Naive thymus-derived CD4-positive, alpha-beta T cell (primary cell): ENCODE results near the gene BCR. TPM values are rescaled to one million over a fixed set of nuclear protein-coding genes. Genes with fewer than 3 reads are reported as not detected.

ENCODE experiments used
- ATAC-seq: fragments of 150-1000 bp; cut with Tn5 transposase; 2 replicates; pipeline ENCODE4 v1.10.0; 2021; ENCODE audit warnings: mild to moderate bottlenecking, moderate library complexity
- CTCF ChIA-PET: fragments of 350-600 bp; sonication (Branson Sonifier 250); formaldehyde crosslinking; loops from one replicate; lab custom pipeline; 2021; ENCODE audit warnings: antibody characterized with exemption; lab: Charles Lee
- POLR2A ChIA-PET: fragments of 350-600 bp; sonication (Branson Sonifier 250); formaldehyde crosslinking; loops from one replicate; lab custom pipeline; 2021; ENCODE audit warnings: antibody characterized with exemption, inconsistent platforms; lab: Charles Lee
- DNase-seq, 9 donors: peaks; one replicate each; pipeline versions ENCODE4 v3.0.0 to v3.0.0-alpha.2; 2020 to 2022; ENCODE audit warnings: mixed read lengths in 1 of 9
- H3K27ac ChIP-seq: one replicate; pipeline ENCODE4 v1.7.0; 2013; ENCODE audit warnings: mild to moderate bottlenecking, low read depth, low read length, moderate library complexity
- H3K27me3 ChIP-seq, 2 donors: one replicate each; pipeline ENCODE4 v1.7.0; 2013; ENCODE audit warnings: low read length in 2 of 2, mild to moderate bottlenecking in 2 of 2, moderate library complexity in 2 of 2; ENCODE audit not compliant: control insufficient read depth in 2 of 2, insufficient read depth in 2 of 2
- H3K36me3 ChIP-seq, 3 experiments: 1 replicate in 2 of 3; 2 replicates in 1 of 3; pipeline ENCODE4 v1.7.0; 2013; ENCODE audit warnings: low read length in 3 of 3, mild to moderate bottlenecking in 3 of 3, moderate library complexity in 1 of 3; ENCODE audit not compliant: insufficient read depth in 3 of 3, control insufficient read depth in 2 of 3
- H3K4me1 ChIP-seq, 2 donors: one replicate each; pipeline ENCODE4 v1.7.0; 2013; ENCODE audit warnings: low read length in 2 of 2, mild to moderate bottlenecking in 2 of 2, moderate library complexity in 1 of 2; ENCODE audit not compliant: control insufficient read depth in 2 of 2, insufficient read depth in 2 of 2
- H3K4me3 ChIP-seq: 2 replicates; pipeline ENCODE4 v1.7.0; 2013; ENCODE audit warnings: mild to moderate bottlenecking, low read length
- H3K9me3 ChIP-seq, 3 experiments: 1 replicate in 2 of 3; 2 replicates in 1 of 3; pipeline ENCODE4 v1.7.0; 2013; ENCODE audit warnings: low read length in 3 of 3; ENCODE audit not compliant: control insufficient read depth in 2 of 3
- H3K27ac Mint-ChIP-seq, 9 donors: one replicate each; pipeline ENCODE4 v1.8.0; 2020 to 2022; ENCODE audit warnings: mixed read lengths in 9 of 9, mild to moderate bottlenecking in 8 of 9, moderate library complexity in 5 of 9, inconsistent platforms in 2 of 9
- H3K27me3 Mint-ChIP-seq, 5 donors: one replicate each; pipeline ENCODE4 v1.8.0; 2021 to 2022; ENCODE audit warnings: mixed read lengths in 5 of 5, mild to moderate bottlenecking in 1 of 5
- H3K36me3 Mint-ChIP-seq, 5 donors: one replicate each; pipeline ENCODE4 v1.8.0; 2020 to 2022; ENCODE audit warnings: mixed read lengths in 5 of 5, mild to moderate bottlenecking in 3 of 5, inconsistent platforms in 1 of 5
- H3K4me1 Mint-ChIP-seq, 7 donors: one replicate each; pipeline ENCODE4 v1.8.0; 2020 to 2022; ENCODE audit warnings: mixed read lengths in 7 of 7, mild to moderate bottlenecking in 3 of 7, inconsistent platforms in 1 of 7
- H3K4me3 Mint-ChIP-seq, 10 donors: one replicate each; pipeline ENCODE4 v1.8.0; 2020 to 2022; ENCODE audit warnings: mild to moderate bottlenecking in 10 of 10, mixed read lengths in 10 of 10, moderate library complexity in 6 of 10, inconsistent platforms in 2 of 10
- H3K9me3 Mint-ChIP-seq, 11 donors: one replicate each; pipeline ENCODE4 v1.8.0; 2020 to 2022; ENCODE audit warnings: mixed read lengths in 11 of 11, mild to moderate bottlenecking in 4 of 11, inconsistent platforms in 1 of 11, moderate library complexity in 1 of 11
- intact Hi-C, 2 donors: fragments of 100-400 bp; cut with micrococcal nuclease; formaldehyde crosslinking; loops; one replicate each; pipeline ENCODE4 v1.15.1; 2023
- polyA plus RNA-seq, 2 donors: library from polyadenylated mRNA; unstranded; fragments of 300-500 nt; fragmentation: Illumina TruSeq; gene quantifications; one replicate each; pipeline ENCODE4 v1.2.3, GENCODE V29; 2021
- total RNA-seq, 6 experiments: library from RNA in 5 of 6; stranded (reverse) in 5 of 6; gene quantifications; 1 replicate in 5 of 6; 2 replicates in 1 of 6; pipeline ENCODE4 v1.2.3 and lab custom pipeline; 2021 to 2026

The BCR gene
- total and polyA plus RNA-seq, 7 experiments from 2014 or later = 6.1 to 103 (median 83.8) TPM

DNA sequence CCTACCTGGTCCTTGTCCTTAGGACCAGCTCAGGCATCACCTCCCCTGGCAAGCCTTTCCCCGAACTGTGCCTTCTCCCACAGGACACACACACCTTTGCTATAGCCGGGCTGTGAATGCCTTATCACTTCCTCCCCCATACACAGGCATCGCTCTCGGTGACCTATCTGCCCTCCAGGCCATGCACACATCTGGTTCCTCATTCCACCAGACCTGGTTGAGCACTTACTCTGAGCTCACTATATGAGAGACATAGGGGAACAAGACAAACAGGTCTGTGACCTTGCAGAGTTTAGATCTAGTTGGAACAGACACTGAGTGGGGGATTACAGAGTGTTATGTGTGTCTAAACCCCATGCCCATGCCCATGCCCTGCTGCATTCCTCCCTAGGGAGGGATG is 3.1 kb upstream of the BCR start:
- H3K36me3 Mint-ChIP-seq = peaks cover 0 to 16% (median 0%) of the 10 kb centered on the region in 5 donors
- CTCF ChIA-PET = interaction anchor here (1.2 to 6.8 kb wide), 8 partner anchors 8 to 209 kb away, joined by 3 to 69 read pairs (median 6); partner anchors contain the start of gene RAB36
- peaks cover 0 to 14% (median 0%) of the 10 kb centered on the region in 11 donors for H3K9me3 Mint-ChIP-seq
- Histone ChIP-seq H3K36me3 (no peaks in the 10 kb centered on the region), H3K4me3 (no peak overlapping the region), H3K4me1 (peaks cover 16 to 35% of the 10 kb centered on the region in 2 donors), H3K9me3 (no peaks in the 10 kb centered on the region), H3K27ac (no peak overlapping the region), H3K27me3 (no peaks in the 10 kb centered on the region)
- intact Hi-C loops = no loop called here
- H3K27ac Mint-ChIP-seq = peak overlapping the region in 2 of 9 donors; percentile 2 to 86
- H3K4me3 Mint-ChIP-seq = peak overlapping the region in 1 of 10 donors; percentile 39
- POLR2A ChIA-PET = interaction anchor here (0.7 to 2.1 kb wide), 2 partner anchors 90 to 105 kb away, joined by 3 to 8 read pairs; no protein-coding TSS in a partner anchor
- ATAC-seq (no peak), DNase-seq (no peak)
- H3K4me1 Mint-ChIP-seq = peaks cover 30 to 42% (median 36%) of the 10 kb centered on the region in 7 donors
- peaks cover 0 to 2% (median 0%) of the 10 kb centered on the region in 5 donors for H3K27me3 Mint-ChIP-seq

DNA sequence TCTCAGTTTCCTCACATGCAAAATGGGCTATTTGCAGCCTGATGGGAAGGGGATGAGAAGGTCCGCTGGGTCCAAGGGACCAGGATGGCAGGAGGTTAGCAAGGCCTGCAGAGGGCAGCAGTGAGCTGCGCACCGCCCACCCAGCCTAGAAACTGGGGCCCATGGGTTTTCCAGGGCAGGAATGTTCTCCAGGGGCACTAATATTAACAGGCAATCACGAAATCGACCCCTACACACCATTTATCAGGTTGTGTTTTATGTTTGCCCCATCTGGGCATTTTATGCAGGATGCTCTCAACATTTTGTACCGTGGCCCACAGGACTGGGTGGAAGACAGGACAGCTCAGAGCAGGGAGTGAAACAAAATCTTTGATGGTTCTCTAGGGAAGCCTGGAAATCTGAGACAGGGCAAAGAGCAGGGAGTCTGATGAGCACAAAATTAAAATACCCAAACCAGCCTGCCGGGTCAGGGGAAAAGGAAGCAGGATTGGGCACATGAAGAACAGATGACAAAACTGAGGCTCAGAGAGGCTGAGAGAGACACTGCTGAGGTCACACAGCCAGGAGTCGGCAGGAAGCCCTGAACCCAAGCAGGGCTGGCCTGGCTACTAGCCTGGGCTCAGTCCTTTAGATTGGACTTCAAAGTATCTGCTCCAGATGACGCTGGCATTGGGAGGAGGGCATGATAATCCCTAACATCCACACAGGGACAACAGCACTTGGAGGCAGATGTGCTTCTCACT is 1.6 kb upstream of the BCR start:
- Mint-ChIP-seq H3K4me3 (peak overlapping the region; percentile 70 to 90 (median 80)), H3K4me1 (peaks cover 43 to 57% (median 51%) of the 10 kb centered on the region in 7 donors), H3K27me3 (peaks cover 0 to 2% (median 0%) of the 10 kb centered on the region in 5 donors), H3K36me3 (peaks cover 0 to 28% (median 6%) of the 10 kb centered on the region in 5 donors), H3K9me3 (peaks cover 0 to 14% (median 0%) of the 10 kb centered on the region in 11 donors), H3K27ac (peak overlapping the region; percentile 56 to 95 (median 82))
- H3K4me3 ChIP-seq = no peak overlapping the region
- ChIA-PET CTCF (interaction anchor here (0.7 to 6.8 kb wide), 14 partner anchors 10 to 209 kb away, joined by 3 to 69 read pairs (median 4); no protein-coding TSS in a partner anchor), POLR2A (interaction anchor here (0.6 to 2.1 kb wide), 2 partner anchors 86 to 103 kb away, joined by 6 to 8 read pairs; no protein-coding TSS in a partner anchor)
- H3K9me3 ChIP-seq = no peaks in the 10 kb centered on the region
- ATAC-seq (peak; percentile 54), DNase-seq (peak in 8 of 9 donors; percentile 38 to 76 (median 62))
- no peaks in the 10 kb centered on the region for H3K36me3 ChIP-seq
- intact Hi-C loops = loop anchor here (1.0 to 2.0 kb wide), 4 partner anchors 103 to 208 kb away; no protein-coding TSS in a partner anchor
- H3K4me1 ChIP-seq = peaks cover 22 to 39% of the 10 kb centered on the region in 2 donors
- no peak overlapping the region for H3K27ac ChIP-seq
- H3K27me3 ChIP-seq = no peaks in the 10 kb centered on the region

DNA sequence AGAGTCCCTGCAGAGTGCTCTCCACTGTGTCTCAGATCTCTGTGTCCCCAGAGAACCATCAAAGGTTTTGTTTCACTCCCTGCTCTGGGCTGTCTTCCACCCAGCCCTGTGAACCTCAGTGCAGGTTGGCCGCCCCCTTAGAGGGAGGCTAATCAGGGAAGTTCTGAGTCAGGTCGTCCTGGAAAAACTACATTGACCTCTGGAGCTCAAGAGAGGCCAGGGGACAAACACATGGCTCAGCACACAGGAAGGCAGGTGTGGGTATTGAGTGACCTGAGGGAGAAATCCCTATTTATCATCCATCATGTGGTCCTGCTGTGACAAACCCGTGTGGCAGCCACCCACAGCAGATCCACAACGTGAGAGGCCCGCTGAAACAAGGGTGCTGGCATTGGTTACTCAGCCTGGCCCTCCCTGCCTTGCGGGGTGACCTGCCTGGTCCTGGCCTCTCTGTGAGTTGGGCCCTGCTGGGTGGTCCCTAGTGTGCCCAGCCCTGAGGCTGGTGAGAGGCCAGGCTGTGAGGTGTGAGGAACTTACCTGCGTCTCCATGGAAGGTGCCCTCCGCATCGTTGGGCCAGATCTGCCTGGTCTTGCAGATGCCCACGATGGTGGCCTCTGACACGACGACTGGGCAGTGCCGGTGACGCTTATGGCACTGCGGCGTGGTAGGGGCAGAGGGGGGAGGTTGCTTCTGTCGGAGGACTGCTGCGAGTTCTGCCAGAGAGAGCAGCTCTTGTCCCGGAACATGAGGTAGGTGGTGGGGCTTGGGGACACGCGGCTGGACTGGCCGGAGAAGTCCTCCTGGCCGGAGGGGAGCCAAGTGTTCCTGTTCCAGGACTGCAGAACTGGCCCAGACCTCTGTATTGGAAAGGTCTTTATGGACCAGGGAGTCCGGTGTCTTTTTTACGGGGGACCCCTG is 669 bp upstream of the BCR start:
- no peaks in the 10 kb centered on the region for H3K9me3 ChIP-seq
- intact Hi-C loops = loop anchor here (1.0 to 10.0 kb wide), 7 partner anchors 37 to 345 kb away; no protein-coding TSS in a partner anchor
- CTCF ChIA-PET = interaction anchor here (0.7 to 6.8 kb wide), 6 partner anchors 21 to 106 kb away, joined by 3 to 69 read pairs (median 3); partner anchors contain the start of gene RAB36
- Mint-ChIP-seq H3K27ac (peak overlapping the region in 8 of 9 donors; percentile 65 to 91 (median 81)), H3K27me3 (peaks cover 0 to 2% (median 0%) of the 10 kb centered on the region in 5 donors), H3K9me3 (peaks cover 0 to 14% (median 0%) of the 10 kb centered on the region in 11 donors), H3K36me3 (peaks cover 0 to 31% (median 8%) of the 10 kb centered on the region in 5 donors), H3K4me1 (peaks cover 48 to 62% (median 56%) of the 10 kb centered on the region in 7 donors), H3K4me3 (peak overlapping the region; percentile 70 to 90 (median 82))
- H3K27ac ChIP-seq = peak overlapping the region; percentile 65
- POLR2A ChIA-PET = interaction anchor here (1.2 to 2.3 kb wide), 4 partner anchors 37 to 99 kb away, joined by 3 to 15 read pairs (median 4); no protein-coding TSS in a partner anchor
- peak in 3 of 9 donors; percentile 12 to 28 (median 24) for DNase-seq
- peak overlapping the region; percentile 53 for H3K4me3 ChIP-seq
- no peaks in the 10 kb centered on the region for H3K27me3 ChIP-seq
- ATAC-seq = no peak
- no peaks in the 10 kb centered on the region for H3K36me3 ChIP-seq
- H3K4me1 ChIP-seq = peaks cover 30 to 48% of the 10 kb centered on the region in 2 donors

DNA sequence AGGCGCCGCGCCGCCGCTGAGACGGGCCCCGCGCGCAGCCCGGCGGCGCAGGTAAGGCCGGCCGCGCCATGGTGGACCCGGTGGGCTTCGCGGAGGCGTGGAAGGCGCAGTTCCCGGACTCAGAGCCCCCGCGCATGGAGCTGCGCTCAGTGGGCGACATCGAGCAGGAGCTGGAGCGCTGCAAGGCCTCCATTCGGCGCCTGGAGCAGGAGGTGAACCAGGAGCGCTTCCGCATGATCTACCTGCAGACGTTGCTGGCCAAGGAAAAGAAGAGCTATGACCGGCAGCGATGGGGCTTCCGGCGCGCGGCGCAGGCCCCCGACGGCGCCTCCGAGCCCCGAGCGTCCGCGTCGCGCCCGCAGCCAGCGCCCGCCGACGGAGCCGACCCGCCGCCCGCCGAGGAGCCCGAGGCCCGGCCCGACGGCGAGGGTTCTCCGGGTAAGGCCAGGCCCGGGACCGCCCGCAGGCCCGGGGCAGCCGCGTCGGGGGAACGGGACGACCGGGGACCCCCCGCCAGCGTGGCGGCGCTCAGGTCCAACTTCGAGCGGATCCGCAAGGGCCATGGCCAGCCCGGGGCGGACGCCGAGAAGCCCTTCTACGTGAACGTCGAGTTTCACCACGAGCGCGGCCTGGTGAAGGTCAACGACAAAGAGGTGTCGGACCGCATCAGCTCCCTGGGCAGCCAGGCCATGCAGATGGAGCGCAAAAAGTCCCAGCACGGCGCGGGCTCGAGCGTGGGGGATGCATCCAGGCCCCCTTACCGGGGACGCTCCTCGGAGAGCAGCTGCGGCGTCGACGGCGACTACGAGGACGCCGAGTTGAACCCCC is 798 bp downstream of the BCR start:
- H3K4me3 ChIP-seq = peak overlapping the region; percentile 61
- peaks cover 0 to 2% (median 0%) of the 10 kb centered on the region in 5 donors for H3K27me3 Mint-ChIP-seq
- intact Hi-C loops = loop anchor here (1.0 to 10.0 kb wide), 6 partner anchors 36 to 344 kb away; no protein-coding TSS in a partner anchor
- H3K27ac Mint-ChIP-seq = peak overlapping the region in 8 of 9 donors; percentile 82 to 95 (median 90)
- H3K27ac ChIP-seq = peak overlapping the region; percentile 74
- ChIA-PET CTCF (interaction anchor here (0.7 to 1.8 kb wide), 3 partner anchors 61 to 101 kb away, joined by 3 to 9 read pairs (median 5); no protein-coding TSS in a partner anchor), POLR2A (interaction anchor here (0.6 to 2.9 kb wide), 7 partner anchors 27 to 101 kb away, joined by 3 to 15 read pairs (median 4); no protein-coding TSS in a partner anchor)
- no peaks in the 10 kb centered on the region for H3K27me3 ChIP-seq
- no peaks in the 10 kb centered on the region for H3K36me3 ChIP-seq
- DNase-seq (peak; percentile 19 to 50 (median 46)), ATAC-seq (peak; percentile 2)
- H3K4me1 ChIP-seq = peaks cover 37 to 46% of the 10 kb centered on the region in 2 donors
- peak overlapping the region; percentile 90 to 96 (median 94) for H3K4me3 Mint-ChIP-seq
- peaks cover 0 to 10% (median 0%) of the 10 kb centered on the region in 11 donors for H3K9me3 Mint-ChIP-seq
- peaks cover 54 to 68% (median 64%) of the 10 kb centered on the region in 7 donors for H3K4me1 Mint-ChIP-seq
- no peaks in the 10 kb centered on the region for H3K9me3 ChIP-seq
- peaks cover 0 to 33% (median 13%) of the 10 kb centered on the region in 5 donors for H3K36me3 Mint-ChIP-seq

DNA sequence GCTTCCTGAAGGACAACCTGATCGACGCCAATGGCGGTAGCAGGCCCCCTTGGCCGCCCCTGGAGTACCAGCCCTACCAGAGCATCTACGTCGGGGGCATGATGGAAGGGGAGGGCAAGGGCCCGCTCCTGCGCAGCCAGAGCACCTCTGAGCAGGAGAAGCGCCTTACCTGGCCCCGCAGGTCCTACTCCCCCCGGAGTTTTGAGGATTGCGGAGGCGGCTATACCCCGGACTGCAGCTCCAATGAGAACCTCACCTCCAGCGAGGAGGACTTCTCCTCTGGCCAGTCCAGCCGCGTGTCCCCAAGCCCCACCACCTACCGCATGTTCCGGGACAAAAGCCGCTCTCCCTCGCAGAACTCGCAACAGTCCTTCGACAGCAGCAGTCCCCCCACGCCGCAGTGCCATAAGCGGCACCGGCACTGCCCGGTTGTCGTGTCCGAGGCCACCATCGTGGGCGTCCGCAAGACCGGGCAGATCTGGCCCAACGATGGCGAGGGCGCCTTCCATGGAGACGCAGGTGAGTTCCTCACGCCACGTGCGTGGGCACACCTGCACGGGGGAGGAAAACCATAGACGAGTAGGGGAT is 1.5 kb downstream of the BCR start:
- Mint-ChIP-seq H3K9me3 (peaks cover 0 to 4% (median 0%) of the 10 kb centered on the region in 11 donors), H3K27me3 (peaks cover 0 to 2% (median 0%) of the 10 kb centered on the region in 5 donors), H3K4me1 (peaks cover 53 to 68% (median 64%) of the 10 kb centered on the region in 7 donors), H3K36me3 (peaks cover 0 to 30% (median 14%) of the 10 kb centered on the region in 5 donors), H3K27ac (peak overlapping the region; percentile 82 to 95 (median 88)), H3K4me3 (peak overlapping the region; percentile 90 to 96 (median 94))
- Histone ChIP-seq H3K36me3 (no peaks in the 10 kb centered on the region), H3K9me3 (no peaks in the 10 kb centered on the region), H3K4me3 (peak overlapping the region; percentile 61), H3K4me1 (peaks cover 37 to 39% of the 10 kb centered on the region in 2 donors), H3K27ac (peak overlapping the region; percentile 74), H3K27me3 (no peaks in the 10 kb centered on the region)
- ChIA-PET CTCF (interaction anchor here (0.6 to 1.9 kb wide), 6 partner anchors 8 to 100 kb away, joined by 3 to 9 read pairs (median 4); no protein-coding TSS in a partner anchor), POLR2A (interaction anchor here (1.2 to 2.9 kb wide), 4 partner anchors 35 to 100 kb away, joined by 4 to 15 read pairs (median 7); no protein-coding TSS in a partner anchor)
- intact Hi-C loops = loop anchor here (1.0 to 10.0 kb wide), 6 partner anchors 35 to 343 kb away; no protein-coding TSS in a partner anchor
- DNase-seq = peak in 6 of 9 donors; percentile 7 to 31 (median 14)
- no peak for ATAC-seq
